Colonic mucosa (tissue), 4 donors: ENCODE measurements around the gene CUEDC1. TPM values are rescaled to one million over a fixed set of nuclear protein-coding genes. Genes with fewer than 3 reads are reported as not detected.
"Not testable (repeated sequence)": the region's sequence is repeated elsewhere in the genome, so short reads cannot be mapped to it uniquely, and the experiment has no call there.

ENCODE experiments used
- DNase-seq: peaks from one replicate; pipeline ENCODE4 v3.0.0-alpha.2; 2020
- H3K27ac ChIP-seq: fragments of 200-600 bp; one replicate; pipeline ENCODE4 v1.8.0; 2021
- H3K27me3 ChIP-seq: fragments of 200-600 bp; one replicate; pipeline ENCODE4 v1.8.0; 2021
- H3K36me3 ChIP-seq: fragments of 200-600 bp; one replicate; pipeline ENCODE4 v1.8.0; 2021
- H3K4me1 ChIP-seq: fragments of 200-600 bp; one replicate; pipeline ENCODE4 v1.8.0; 2021; ENCODE audit warnings: mild to moderate bottlenecking
- H3K4me3 ChIP-seq: fragments of 200-600 bp; one replicate; pipeline ENCODE4 v1.8.0; 2021
- H3K9ac ChIP-seq, 2 donors: one replicate each; pipeline ENCODE4 v1.7.0; 2013; ENCODE audit warnings: control low read depth in 2 of 2, low read depth in 2 of 2, low read length in 2 of 2
- H3K9me3 ChIP-seq: fragments of 200-600 bp; one replicate; pipeline ENCODE4 v1.8.0; 2021
- intact Hi-C: fragments of 100-400 bp; cut with DNase I; formaldehyde crosslinking; loops from one replicate; pipeline ENCODE4 v1.14.1; 2022
- total RNA-seq, 2 donors: library from RNA; stranded (reverse); fragmentation: NEBNext Ultra II Directional in 1 of 2; extraction: Animal tissue kit (Norgen Biotek cat#: 25700) in 1 of 2; gene quantifications; one replicate each; pipeline ENCODE4 v1.2.1, GENCODE V29; 2021
- TF ChIP-seq, protein P1 (sequence below): fragments of 200-600 bp; IDR thresholded peaks from one replicate; pipeline ENCODE4 v1.8.0; 2022; ENCODE audit warnings: antibody characterized with exemption, mild to moderate bottlenecking
- donor health status: healthy.
- donor health status: DM: no; HTN: no; CAD: no.
- donor health status: DM: no; HTN: no; CAD: no.

CUEDC1 gene
- total RNA-seq, 2 donors from 2014 or later, result 14.7 to 15.2 TPM

DNA sequence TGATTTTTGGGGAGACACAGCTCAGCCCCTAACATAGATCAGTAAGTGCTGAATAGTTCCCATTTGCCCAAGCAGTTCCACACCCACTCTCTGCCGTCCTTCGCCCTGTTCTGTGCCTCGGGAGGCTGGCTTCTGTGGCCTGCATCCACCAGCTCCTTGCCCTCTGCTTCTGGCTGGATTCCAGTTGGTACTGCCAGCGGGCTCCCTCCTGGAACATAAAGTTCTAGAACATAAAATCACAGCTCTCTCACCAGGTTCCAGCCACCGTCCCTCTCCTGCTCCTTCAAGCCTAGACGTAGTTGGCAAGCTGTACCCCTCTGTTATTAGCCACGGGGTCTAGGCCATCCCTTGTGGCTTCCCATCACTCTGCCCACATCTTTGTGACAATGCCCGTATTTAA is 101.5 kb downstream of the CUEDC1 start:
- H3K9ac ChIP-seq, result no peak overlapping the region
- H3K27me3 ChIP-seq, result no peaks in the 10 kb centered on the region
- TF ChIP-seq, protein P1, sequence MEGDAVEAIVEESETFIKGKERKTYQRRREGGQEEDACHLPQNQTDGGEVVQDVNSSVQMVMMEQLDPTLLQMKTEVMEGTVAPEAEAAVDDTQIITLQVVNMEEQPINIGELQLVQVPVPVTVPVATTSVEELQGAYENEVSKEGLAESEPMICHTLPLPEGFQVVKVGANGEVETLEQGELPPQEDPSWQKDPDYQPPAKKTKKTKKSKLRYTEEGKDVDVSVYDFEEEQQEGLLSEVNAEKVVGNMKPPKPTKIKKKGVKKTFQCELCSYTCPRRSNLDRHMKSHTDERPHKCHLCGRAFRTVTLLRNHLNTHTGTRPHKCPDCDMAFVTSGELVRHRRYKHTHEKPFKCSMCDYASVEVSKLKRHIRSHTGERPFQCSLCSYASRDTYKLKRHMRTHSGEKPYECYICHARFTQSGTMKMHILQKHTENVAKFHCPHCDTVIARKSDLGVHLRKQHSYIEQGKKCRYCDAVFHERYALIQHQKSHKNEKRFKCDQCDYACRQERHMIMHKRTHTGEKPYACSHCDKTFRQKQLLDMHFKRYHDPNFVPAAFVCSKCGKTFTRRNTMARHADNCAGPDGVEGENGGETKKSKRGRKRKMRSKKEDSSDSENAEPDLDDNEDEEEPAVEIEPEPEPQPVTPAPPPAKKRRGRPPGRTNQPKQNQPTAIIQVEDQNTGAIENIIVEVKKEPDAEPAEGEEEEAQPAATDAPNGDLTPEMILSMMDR, result no peak
- no peak for DNase-seq
- no peaks in the 10 kb centered on the region for H3K9me3 ChIP-seq
- no peak overlapping the region for H3K4me3 ChIP-seq
- H3K36me3 ChIP-seq, result no peaks in the 10 kb centered on the region
- H3K27ac ChIP-seq, result no peak overlapping the region
- intact Hi-C loops, result no loop called here
- peaks cover 18% of the 10 kb centered on the region for H3K4me1 ChIP-seq

DNA sequence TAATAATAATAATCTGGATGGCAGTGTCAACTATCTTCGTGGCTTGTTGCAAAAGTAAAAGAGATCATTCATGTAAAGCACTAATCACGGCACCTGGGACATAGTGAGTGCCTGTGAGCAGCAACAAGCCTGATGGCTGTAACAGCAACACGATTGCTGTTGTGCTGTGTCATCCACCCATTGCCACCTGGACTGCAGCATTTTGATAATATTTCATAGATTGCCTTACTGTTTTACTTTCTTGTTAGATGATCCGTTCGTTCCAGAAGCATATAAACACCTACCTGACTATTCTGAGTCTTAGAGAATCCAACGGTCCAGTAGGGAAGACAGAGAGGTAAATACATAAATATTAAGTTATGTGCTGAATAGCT is 102.3 kb downstream of the CUEDC1 start:
- intact Hi-C loops, result no loop called here
- H3K27ac ChIP-seq, result no peak overlapping the region
- H3K9ac ChIP-seq, result no peak overlapping the region
- H3K9me3 ChIP-seq, result no peaks in the 10 kb centered on the region
- H3K4me1 ChIP-seq, result peaks cover 18% of the 10 kb centered on the region
- DNase-seq, result no peak
- H3K36me3 ChIP-seq, result no peaks in the 10 kb centered on the region
- no peaks in the 10 kb centered on the region for H3K27me3 ChIP-seq
- TF ChIP-seq, protein P1, result no peak
- no peak overlapping the region for H3K4me3 ChIP-seq

DNA sequence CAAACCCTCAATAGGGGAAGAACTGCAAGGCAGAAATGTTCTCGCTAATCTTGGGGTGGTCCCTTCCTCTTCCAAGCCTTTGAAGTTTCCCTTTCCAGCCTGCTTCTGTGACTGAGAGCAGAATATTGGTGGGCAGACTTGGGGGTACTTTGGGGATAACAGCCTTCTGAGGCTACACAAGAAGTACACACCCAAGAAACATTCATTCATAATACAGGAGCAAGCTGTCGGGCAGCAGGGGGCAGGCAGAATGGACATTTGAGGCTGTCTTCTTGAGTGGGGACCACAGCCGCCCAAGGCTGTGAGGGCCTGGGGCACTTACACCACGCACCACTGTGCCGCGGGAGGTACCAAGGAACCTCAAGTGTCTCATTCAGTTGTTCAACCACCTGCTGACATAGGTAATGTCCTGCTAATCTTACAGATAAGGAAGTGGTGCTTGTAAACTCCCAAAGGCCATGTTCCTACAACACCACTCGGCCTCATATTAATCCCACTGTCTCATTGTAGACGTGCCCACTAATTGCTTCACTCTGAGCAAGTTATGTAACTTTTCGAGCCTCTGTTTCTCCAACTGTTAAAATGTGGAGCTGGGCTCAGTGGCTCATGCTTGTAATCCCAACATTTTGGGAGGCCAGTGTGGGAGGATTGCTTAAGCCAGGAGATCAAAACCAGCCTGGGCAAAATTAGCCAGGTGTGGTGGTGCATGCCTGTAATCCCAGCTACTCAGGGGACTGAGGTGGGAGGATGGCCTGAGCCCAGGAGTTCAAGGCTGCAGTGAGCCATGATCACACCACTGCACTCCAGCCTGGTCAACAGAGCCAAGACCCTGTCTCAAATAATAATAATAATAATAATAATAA is 102.9 kb downstream of the CUEDC1 start:
- no peak overlapping the region for H3K4me3 ChIP-seq
- H3K9ac ChIP-seq, result peak overlapping the region in 1 of 2 donors; percentile 52
- DNase-seq, result no peak
- peak overlapping the region; percentile 17 for H3K27ac ChIP-seq
- no peaks in the 10 kb centered on the region for H3K36me3 ChIP-seq
- H3K27me3 ChIP-seq, result no peaks in the 10 kb centered on the region
- no peaks in the 10 kb centered on the region for H3K9me3 ChIP-seq
- peaks cover 18% of the 10 kb centered on the region for H3K4me1 ChIP-seq
- intact Hi-C loops, result no loop called here
- TF ChIP-seq, protein P1, result no peak

DNA sequence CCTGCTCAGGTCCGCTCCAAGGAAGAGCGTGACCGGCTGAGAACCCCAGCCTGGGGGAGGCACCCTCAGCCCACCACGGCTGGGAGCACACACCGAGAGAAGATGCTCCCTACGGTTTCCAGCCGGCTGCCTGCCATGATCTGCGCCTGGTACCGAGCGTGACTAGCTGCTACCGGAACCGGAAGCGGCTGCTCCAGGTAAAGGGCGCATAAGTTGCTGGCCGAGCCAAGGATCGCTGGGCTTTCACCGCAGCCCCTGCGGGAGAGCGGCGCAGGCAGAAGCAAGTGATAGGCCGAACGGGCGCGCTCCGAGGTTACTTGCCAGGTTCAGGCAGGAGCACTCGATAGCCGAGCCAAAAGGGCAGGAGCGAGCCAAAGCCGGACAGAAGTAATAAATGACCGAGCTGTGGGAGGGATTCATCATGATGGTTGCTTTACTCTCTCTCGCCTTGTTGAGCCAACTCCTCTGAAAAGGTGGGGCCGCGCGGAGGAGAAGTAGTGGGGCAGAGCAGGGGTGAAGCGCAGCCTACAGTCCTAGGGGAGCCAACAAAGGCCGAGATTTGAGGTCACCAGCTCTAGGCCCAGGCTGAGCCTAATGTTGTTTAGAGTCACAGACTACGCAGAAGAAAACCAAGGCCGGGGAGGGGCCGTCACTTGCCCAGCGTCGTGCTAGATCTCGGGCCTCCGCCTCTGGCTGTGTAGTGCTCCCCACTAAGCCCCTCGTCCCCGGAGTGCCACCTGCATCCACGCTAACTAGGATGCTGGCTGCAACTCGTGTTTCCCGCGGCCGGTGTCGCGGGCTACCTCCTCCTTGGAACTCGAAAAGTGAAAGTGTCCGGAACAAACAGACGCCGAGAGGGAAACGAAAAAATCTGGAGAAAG is 105.1 kb downstream of the CUEDC1 start, which contains the start of gene MRPS23:
TSS of gene MRPS23 (minus strand) at position 171 of the 881 bp plus-strand sequence. CDS start at position 137, 34 bp downstream.
- H3K27me3 ChIP-seq, result no peaks in the 10 kb centered on the region
- peaks cover 18% of the 10 kb centered on the region for H3K4me1 ChIP-seq
- peak within 1 kb of the TSS; percentile 97 for H3K27ac ChIP-seq
- TF ChIP-seq, protein P1, result no peak
- H3K4me3 ChIP-seq, result peak within 1 kb of the TSS; percentile 66
- H3K36me3 ChIP-seq, result no peaks in the 10 kb centered on the region
- DNase-seq, result peak; percentile 98
- peak within 1 kb of the TSS; percentile 68 to 88 for H3K9ac ChIP-seq
- intact Hi-C loops, result no loop called here
- H3K9me3 ChIP-seq, result no peaks in the 10 kb centered on the region

DNA sequence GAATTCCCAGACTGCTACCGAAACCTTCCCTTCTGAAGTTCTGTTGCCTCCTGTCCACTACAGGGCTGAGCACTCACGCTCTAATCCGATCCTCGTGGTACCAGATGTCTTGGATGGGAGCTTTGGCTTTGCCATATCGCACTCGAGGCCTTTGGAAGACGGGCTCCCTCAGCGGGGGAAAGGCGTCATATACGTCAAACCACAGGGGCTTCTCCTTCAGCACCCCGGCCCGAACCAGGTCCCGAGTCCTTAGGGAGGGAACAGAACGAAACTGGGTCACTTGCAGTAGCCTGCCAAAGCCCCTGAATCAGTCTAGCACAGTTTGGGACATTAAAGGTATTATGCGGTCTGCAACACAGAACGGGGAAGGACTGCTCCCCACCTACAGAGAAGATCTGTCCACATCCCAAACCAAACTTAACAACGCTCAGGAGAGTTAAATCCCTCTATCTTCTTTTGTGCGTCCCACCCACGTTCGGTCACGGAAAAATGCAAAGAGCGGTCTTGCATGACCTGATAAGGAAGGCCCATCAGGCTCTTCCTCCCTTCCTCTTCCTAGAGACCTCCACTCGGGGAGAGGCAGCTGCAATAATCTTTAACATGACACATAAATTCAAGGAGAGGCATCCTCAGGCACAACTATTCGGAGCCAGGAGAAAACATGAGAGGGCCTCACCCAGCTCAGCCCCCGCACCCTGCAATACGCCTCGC is 105.9 kb downstream of the CUEDC1 start:
- H3K9ac ChIP-seq, result peak overlapping the region; percentile 68 to 85
- H3K4me3 ChIP-seq, result peak overlapping the region; percentile 66
- H3K36me3 ChIP-seq, result no peaks in the 10 kb centered on the region
- no peaks in the 10 kb centered on the region for H3K9me3 ChIP-seq
- TF ChIP-seq, protein P1, result no peak
- H3K27ac ChIP-seq, result peak overlapping the region; percentile 97
- no peak for DNase-seq
- peaks cover 18% of the 10 kb centered on the region for H3K4me1 ChIP-seq
- intact Hi-C loops, result no loop called here
- H3K27me3 ChIP-seq, result no peaks in the 10 kb centered on the region

DNA sequence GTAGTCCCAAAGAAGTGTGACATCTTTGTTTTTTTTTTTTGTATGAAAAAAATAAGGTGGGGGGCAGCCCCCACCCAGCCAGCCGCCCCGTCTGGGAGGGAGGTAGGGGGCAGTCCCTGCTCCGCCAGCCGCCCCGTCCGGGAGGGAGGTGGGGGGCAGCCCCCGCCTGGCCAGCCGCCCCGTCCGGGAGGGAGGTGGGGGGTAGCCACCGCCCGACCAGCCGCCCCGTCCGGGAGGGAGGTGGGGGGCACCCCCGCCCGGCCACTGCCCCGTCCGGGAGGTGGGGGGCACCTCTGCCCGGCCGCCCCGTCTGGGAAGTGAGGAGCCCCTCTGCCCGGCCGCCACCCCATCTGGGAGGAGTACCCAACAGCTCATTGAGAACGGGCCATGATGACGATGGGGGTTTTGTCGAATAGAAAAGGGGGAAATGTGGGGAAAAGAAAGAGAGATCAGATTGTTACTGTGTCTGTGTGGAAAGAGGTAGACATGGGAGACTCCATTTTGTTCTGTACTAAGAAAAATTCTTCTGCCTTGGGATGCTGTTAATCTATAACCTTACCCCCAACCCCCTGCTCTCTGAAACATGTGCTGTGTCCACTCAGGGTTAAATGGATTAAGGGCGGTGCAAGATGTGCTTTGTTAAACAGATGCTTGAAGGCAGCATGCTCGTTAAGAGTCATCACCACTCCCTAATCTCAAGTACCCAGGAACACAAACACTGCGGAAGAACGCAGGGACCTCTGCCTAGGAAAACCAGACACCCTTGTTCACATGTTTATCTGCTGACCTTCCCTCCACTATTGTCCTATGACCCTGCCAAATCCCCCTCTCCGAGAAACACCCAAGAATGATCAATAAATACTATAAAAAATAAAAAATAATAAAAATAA is 108.9 kb downstream of the CUEDC1 start:
- H3K4me3 ChIP-seq, DNase-seq, H3K27ac ChIP-seq, H3K27me3 ChIP-seq, H3K9me3 ChIP-seq, H3K9ac ChIP-seq, intact Hi-C loops, H3K36me3 ChIP-seq: not testable (repeated sequence)
- peaks cover 15% of the 10 kb centered on the region for H3K4me1 ChIP-seq
